Sciatic nerve (tissue), 2 donors: Measurements from ENCODE around the gene HHATL. TPM values are rescaled to one million over a fixed set of nuclear protein-coding genes. Genes with fewer than 3 reads are reported as not detected.
"Not testable (repeated sequence)": the region's sequence is repeated elsewhere in the genome, so short reads cannot be mapped to it uniquely, and the experiment has no call there.

Experiments
- ATAC-seq: fragments of 200-7000 bp; cut with Tn5 transposase; one replicate; pipeline ENCODE4 v1.9.1; 2020; ENCODE audit warnings: mild to moderate bottlenecking, moderate library complexity
- DNase-seq: peaks from one replicate; pipeline ENCODE4 v3.0.0-alpha.2; 2020; ENCODE audit warnings: low spot score
- intact Hi-C: fragments of 100-400 bp; cut with DNase I; formaldehyde crosslinking; loops from one replicate; pipeline ENCODE4 v1.14.2; 2022
- total RNA-seq: library from RNA; stranded (reverse); fragmentation: NEBNext Ultra II Directional; extraction: Animal tissue kit (Norgen Biotek cat#: 25700); gene quantifications from one replicate; pipeline ENCODE4 v1.2.1, GENCODE V29; 2021
- donor health status: DM: no; HTN: no; CAD: no.
- donor health status: DM: no; HTN: no; CAD: no.

Gene HHATL
- total RNA-seq, 1 donor from 2014 or later, result not detected

DNA sequence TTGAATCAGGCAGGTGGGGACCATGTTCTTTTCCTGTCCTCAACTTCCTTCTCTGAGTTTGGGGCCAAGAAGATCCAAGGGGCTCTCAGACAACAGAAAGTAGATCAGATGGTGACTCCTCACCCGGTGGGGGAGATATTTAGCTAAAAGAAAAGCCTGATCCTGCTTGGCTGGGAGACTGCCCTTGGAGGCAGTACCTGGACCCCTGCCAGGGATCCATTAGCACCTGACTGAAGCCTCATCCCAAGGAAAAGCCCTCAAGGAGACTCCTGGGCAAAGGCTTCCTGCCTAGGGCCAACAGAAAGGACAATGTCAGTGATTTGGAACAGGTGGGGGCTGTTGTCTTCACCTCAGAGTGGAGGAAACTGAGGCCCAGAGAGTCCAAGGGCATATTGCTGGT, 33.5 kb upstream of the HHATL start:
- DNase-seq, result no peak
- intact Hi-C loops, result no loop called here
- ATAC-seq, result no peak

DNA sequence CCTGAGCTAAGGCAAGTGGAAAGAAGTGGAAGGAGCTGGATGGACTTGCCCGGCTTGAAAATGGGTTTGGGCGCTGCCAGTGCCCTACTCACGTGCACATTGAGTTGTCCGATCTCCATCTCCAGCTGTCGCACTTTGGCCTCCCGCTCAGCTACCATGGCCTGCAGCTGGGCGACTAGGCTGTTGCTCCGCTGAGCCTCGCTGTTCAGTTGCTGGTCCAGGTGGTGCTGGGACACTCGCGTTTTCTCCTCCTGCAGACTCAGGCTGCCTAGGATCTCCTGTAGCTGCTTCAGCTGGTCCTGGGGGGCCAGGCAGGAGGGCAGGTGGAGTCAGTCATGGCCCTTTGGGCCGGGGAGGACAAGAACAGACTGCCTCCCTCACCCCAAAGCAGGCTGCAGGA, 33.0 kb upstream of the HHATL start:
- intact Hi-C loops, result no loop called here
- no peak for DNase-seq
- no peak for ATAC-seq

DNA sequence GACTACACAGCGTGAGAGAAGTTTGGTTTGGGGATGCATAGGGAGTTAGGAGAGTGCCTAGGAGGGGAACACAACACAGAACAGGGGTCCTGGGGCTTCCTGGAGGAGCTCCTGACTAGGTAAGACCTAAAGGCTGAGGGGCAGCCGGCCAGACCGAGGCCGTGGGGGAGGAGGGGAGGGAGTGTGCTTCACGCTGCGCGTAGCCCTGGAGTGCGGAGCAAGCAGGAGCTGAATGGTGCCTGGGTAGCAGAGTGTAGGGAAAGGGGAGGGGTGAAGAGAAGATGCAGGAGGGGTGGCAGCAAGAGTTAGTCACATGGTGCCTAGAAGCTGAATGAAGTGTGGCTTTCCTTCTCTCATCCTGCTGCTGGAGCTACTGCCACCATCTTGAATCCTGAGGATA, 32.4 kb upstream of the HHATL start:
- DNase-seq, result no peak

DNA sequence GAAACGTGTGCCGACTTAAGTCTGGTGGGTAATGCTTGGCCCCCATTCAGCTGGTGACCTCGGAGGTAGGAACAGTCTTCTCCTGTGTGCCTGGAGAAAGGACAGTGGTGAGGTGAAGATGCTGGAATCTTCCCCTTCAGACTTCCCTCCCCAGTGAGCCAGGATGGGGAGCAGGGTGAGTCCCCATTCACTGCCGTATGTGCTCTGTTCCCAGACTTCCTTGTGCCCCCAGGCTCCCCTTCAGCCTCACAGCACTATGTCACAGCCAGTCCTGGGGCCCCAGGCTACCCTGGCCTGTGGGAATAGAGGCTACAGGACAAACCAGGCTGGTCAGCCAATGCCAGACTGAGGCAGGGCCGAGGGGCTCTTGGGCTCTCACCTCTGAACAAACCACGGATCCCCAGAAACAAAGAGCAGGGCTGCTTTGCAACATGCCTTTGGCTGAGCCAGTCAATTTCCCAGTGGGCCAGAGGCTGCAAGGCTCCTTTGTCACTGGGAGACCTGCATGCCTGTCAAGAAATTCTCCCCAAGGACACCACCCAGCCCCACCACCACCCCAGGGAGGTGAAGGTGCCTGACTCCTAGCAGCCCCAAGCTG, 31.8 kb upstream of the HHATL start:
- ATAC-seq, result no peak
- DNase-seq, result no peak
- intact Hi-C loops, result no loop called here

More for the DNA sequence above, 32.4 kb upstream of the HHATL start:
- ATAC-seq, result no peak
- intact Hi-C loops, result no loop called here

DNA sequence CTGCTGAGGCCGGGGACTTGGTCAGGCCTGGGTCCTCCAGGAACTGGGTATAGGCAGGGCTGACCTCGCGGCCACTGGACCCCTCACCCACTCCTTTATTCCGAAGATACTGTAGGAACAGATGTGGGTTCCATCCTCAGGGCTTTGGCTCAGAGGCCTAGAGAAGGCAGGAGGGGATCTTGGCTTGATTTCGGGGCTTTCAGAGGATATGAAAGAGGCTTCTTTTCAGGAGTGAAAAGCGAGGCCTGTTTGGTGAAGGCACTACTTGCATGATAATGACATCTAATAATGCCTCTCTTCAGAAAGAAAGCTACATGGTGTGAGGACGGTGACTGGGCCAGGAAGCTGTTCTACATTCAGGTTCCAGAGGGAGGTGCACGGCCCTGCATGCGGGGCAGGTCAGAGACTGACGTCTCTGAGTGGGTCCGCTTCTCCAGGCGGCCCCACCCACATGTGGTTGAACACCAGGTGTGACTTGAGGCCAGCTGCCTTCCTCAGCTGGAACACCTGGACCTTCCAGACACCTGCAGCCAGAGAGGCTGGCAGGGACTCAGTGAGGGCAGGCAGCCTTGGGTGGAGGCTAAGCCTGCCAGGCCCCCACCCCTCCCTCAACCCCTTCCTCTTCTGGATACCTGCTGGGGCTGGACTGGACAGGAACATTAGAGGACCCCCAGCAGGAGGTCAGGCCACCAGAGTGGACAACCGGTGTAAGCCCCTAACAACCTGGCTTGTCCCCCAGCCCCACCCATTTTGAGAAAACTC, 31.1 kb upstream of the HHATL start:
- intact Hi-C loops, result no loop called here
- no peak for DNase-seq
- ATAC-seq, result no peak

DNA sequence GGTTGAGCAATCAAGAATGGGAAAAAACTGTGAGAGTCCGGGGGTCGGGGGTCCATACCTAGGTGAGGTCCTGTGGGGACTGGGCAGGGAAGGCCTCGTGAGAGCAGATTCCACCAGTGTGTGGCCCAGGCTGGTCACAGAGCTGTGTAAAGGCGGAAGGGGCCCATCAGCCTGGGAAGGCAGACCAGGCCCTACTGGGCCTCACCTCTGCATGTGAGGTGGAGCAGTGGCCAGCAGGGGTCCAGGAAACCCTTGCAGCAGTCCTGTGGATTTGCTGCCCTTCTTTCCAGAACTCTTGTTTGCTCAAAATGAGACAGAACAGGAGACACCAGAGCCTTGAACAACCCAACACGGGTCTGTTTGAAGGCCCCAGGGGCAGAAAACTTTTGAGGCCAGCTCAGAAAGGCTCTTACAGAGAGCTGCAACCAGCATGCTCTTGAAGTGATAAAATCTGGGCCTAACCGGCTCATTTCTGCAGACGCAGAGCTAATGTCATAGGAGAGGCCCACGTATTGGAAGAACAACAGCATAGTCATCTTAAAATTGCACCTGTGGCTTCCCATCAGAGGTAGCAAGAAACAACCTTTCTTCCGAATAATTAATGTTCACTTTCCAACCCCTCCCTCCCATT, 30.3 kb upstream of the HHATL start:
- DNase-seq, result no peak
- peak; percentile 29 for ATAC-seq
- intact Hi-C loops, result no loop called here

DNA sequence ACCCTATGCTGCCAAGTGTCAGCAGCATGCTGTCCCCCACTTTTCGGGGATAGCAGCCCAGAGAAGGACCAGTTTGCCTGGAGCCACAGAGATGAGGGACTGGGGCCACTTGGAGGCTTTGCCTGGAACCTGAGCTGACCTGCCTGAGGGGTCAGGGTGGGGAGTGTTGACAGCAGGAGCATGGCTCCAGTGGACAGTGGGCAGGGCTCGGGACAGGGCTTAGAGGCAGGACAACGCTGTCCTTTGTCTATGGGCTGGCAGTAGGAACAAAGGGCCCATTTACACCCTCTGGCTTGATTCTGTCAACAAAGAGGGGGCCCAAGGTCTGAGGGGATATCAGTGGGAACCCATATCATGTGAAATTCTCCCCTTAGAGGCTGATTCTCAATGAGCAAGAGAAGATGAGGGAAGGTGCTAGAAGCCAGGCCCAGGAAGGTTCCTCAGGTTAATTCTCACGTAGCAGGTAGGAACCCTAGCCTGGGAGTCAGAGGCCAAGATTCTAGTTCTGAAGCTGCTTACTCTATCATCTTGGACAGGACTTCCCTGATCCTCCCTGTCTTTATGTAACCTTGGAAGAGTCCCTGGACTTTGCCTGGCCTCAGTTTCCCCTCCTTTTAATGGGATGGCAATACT, 29.7 kb upstream of the HHATL start:
- ATAC-seq (peak; percentile 78), DNase-seq (no peak)
- intact Hi-C loops, result no loop called here

DNA sequence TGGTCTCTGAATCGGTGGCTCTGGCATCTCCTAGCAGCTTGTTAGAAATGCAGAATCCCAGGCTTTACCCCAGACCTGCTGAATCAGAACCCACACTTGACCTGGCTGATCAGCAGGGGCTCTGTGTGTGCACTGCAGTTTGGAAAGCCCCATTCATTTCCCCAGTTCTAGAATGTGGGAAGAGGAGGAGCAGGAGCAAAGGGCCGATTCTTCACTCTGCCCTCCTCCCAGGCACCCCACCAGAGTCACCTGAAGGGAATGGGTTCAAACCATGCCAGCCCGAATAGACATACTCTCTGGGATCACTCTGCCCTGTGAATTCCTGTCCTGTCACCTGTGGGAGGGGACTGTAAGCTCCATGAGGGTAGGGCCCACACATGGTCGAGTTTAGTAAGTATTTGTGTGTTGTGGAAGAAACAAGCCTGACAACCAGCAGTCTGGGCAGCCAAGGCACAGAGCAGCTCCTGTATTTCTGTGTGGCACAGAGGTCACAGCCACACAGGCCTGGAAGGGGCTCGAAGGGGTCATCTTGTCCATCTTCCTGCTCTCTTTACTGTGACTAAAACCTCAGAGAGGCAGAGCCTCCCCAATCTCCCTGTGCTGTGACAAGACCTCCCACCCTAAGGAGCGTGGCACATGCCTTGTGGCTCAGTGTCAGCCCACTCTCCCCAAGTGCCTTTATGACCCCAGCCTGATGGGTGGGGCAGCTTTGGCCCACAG, 29.0 kb upstream of the HHATL start:
- ATAC-seq (peak; percentile 25), DNase-seq (no peak)
- intact Hi-C loops, result no loop called here

DNA sequence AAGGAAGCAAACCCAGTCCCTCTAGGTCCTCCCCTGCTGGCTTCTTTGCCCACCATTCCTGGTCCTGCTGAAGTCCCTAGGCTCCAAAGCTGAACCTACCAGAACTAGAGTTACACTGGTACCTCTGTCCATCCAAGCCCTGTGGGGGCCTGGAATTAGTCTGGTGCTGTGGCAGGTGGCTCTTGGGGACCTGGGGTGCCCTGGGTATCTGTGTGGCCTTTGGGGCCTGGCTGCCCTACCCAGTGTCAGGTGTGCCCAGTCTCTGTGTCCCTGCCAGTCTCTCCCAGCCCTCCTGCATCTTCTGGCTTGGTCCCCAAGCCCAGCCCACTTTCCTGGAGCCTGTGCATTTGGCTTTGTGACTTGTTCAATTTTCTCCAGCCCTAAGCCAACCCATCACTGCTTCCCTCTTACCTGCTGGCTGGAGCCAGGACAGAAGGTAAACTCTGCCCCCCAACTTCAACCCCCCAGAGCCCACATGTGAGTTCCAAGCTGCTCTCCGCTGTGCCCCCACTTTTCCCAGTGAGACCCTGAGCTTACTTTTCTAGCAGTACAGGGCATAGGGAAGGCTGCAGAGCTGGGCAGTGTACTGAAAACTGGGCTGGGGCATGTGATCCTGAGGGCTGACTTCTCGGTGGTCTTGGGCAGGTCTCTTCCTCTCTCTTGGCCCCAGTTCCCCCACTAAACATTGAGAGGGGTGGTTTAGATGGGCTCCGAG, 28.3 kb upstream of the HHATL start:
- intact Hi-C loops, result no loop called here
- DNase-seq, result no peak
- ATAC-seq, result no peak

DNA sequence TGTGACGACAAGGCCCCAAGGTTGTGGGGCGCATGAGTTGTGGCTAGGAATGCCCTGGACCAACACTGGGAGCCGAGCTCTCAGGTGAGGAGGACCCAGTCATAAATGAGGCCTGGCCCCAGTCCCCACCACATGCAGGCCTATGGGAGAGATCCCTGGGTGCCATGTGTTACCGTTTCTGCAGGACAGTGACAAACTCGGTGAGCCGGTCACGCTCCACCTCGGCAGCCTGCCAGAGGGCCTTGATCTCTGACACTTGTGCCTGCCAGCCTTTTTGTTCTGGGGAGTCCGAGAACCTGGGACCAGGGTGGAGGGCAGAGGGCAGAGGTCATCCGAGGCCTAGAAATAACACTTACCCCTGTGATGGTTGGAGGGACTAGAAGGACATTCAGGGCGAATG, 27.7 kb upstream of the HHATL start:
- DNase-seq (no peak), ATAC-seq (no peak)
- intact Hi-C loops, result no loop called here

DNA sequence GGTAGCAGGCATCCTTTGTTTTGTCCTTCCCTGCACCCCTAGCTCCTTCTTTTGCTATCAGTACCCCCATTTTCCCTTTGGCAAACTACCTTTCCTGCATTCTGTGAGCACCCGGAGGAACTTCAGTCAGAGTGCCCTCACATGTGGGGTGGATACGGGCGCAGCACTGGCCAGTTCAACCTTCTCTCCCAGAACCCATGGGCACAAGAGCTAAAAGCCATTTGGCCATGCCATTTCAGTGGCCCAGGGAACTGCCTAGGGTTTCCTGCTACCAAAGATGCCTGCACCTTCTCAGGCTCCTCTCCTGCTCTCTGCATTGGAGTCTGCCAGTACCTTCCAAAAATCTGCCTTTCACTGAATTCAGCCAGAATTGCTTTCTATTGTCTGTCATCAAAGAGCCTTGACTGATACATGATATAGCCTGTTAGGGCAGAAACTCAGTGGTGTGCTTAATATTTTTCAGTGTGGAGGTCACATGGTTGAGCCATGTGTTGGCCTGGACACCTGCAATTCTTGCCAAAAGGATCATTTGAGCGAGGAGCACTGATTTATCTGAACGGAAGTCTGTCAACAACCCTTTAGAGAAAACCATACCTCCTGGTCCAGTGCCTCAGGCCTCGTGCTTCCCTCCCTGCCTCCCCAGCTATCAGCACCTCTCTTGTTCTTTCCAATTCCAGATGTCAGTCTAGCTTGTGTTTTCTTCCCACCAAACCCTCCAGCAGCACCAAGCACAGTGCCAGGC, 27.0 kb upstream of the HHATL start:
- ATAC-seq, result peak; percentile 61
- intact Hi-C loops, result no loop called here
- DNase-seq, result no peak

DNA sequence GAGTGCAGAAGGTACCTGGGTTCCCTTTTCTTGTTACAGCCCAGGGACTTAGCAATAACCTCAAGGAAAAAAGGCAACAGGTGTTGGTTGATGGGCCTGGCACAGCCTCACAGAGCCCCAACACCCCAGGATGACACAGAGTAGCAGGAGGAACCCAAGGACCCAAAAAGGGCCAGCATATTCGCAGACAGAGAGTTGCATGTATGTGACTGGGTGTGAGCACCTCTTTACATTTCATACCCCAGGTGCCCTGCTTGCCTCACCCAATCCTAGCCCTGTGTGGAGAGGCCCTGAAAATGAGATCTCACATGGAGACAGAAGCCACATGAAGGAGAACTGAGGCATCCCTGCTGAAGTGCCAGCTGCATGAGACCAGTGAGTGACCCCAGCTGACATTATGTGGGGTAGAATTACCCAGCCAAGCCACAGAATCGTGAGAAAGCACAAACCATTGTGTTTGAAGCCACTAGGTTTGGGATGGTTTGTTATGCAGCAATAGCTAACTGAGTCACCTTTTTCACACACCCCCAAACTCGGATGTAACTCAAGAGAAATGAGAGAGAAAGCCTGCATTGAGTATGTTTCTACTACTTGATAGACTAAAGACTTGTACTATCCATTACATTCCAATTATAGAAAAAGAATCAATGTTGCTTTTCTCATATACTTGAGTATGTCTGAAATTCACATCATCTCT, 26.2 kb upstream of the HHATL start:
- ATAC-seq, result no peak

DNA sequence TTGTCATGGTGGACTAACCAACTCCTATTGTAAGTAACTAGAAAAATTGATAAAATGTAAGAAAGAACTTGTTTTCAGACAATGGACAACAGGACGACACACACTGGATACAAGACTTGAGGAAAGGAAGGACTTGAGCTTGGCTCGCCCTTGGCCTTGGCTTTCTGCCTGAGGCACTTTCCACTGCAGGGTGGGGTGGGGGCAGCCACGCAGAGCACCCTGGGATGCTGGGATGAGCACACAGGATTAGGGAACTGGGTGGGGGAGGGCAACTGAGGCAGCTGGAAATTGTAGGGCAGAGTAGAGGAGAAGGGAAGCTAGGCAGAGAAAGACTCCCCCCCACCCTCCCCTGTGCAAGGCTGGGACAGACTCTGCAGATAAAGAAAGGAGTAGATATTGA, 25.5 kb upstream of the HHATL start:
- DNase-seq (no peak), ATAC-seq (peak; percentile 41)
- intact Hi-C loops, result no loop called here

More for the DNA sequence above, 26.2 kb upstream of the HHATL start:
- DNase-seq, result no peak
- intact Hi-C loops, result no loop called here

DNA sequence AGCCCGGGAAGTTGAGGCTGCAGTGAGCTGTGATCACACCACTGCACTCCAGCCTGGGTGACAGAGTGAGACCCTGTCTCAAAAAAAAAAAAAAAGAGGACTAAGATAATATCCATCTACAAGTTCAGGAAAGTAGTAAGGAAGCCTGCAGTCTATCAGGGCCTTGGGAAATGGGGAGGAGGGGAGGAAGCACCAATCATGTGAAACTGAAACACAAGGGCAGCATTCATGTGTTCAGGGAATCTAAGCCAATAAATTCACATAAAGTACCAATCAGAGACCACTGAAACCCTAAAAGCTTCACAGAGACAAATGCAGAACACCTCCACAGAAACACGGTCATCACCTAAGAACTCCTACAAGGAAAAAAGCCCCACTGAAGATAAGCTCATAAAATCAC, 22.9 kb upstream of the HHATL start:
- intact Hi-C loops, result no loop called here
- no peak for DNase-seq
- no peak for ATAC-seq

DNA sequence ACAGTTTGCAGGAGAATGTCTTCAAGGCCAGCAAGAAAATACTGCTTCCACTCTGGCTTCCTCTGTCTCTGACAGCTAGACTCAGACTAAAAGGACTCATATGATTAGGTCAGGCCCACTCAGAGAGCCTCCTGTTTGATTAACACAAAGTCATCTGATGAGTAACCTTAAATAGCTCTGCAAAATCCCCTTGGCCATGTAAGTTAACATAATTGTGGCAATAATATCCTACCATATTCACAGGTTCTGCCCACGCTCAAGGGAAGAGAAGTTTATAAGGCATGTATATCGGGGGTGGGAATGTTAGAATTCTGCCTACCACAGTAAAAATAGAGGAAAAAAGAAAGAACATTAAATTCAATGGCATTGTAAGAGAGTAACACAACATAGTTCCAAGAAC, 20.6 kb upstream of the HHATL start:
- DNase-seq (no peak), ATAC-seq (no peak)
- intact Hi-C loops, result no loop called here

DNA sequence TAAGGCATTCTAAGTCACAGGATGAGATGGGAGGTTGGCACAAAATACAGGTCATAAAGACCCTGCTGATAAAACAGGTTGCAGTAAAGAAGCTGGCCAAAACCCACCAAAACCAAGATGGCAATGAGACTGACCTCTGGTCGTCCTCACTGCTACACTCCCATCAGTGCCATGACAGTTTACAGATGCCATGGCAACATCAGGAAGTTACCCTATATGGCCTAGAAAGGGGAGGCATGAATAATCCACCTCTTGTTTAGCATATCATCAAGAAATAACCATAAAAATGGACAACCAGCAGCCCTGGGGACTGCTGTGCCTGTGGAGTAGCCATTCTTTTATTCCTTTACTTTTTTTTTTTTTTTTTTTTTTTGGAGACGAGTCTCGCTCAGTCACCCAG, 19.8 kb upstream of the HHATL start:
- DNase-seq, ATAC-seq, intact Hi-C loops: not testable (repeated sequence)

DNA sequence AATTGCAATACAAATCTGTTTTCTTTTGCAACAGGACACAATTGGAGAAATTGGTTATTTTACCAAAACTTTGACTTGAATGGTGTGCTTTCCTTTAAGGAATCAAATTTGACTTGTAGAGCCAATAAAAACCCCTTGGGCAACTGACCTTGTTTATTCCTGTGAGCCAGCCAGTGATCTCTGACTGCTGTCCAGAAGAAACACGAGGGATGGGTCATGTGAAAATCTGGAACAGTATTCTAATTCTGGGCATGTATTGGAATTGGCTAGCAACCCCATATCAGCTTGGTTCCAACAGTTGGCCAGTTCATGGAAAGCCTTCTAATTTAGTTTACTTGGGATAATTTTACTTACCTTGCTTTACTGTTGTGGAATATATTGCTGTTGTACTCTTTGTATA, 19.1 kb upstream of the HHATL start:
- intact Hi-C loops, result no loop called here
- DNase-seq, result no peak
- ATAC-seq, result peak; percentile 59

DNA sequence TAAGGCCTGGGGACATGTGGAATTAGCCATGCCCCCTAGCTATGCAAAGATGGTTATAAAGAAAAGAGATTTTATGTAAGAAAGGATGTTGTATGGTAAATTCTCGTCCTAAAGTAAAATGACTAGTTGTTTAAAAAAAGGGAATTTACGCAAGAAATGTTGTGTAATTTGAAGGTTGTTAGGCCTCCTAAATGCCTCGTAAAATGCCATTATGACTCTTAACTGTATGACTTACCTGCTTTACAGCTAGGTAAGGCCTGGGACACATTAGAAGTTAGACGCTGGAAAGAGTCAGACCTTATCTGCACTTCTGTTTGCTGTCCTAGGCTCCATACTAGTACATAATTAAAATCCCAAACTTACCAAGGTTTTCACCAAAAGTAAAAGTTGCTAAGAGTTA, 17.5 kb upstream of the HHATL start:
- intact Hi-C loops, result no loop called here
- ATAC-seq (no peak), DNase-seq (no peak)
